GM20000 (cell line): ENCODE measurements around the gene TMUB1.
A peak's percentile ranks its signal among the peaks of the same experiment; 100 is the strongest.

Source experiments
- DNase-seq: peaks from one replicate; pipeline ENCODE4 v3.0.0; 2012; ENCODE audit warnings: low spot score
- CTCF ChIP-seq: IDR thresholded peaks from 2 replicates; pipeline ENCODE4 v1.5.1; 2012; ENCODE audit warnings: mild to moderate bottlenecking, control low read depth; ENCODE audit errors: extremely low read depth, missing control alignments

TMUB1 gene

GRCh38 chr7:151083071-151083823 is at the start of gene TMUB1:
TMUB1 (minus strand) TSS chr7:151083493; CDS start chr7:151082563, 930 bp downstream.
- no peak for TF ChIP-seq CTCF
- peak; percentile 92 for DNase-seq

- DNase-seq = peak; percentile 32
- no peak for TF ChIP-seq CTCF
These were observed 49.3 kb upstream of the TMUB1 start for GRCh38 chr7:151132461-151133205.

- DNase-seq = peak; percentile 21
- TF ChIP-seq CTCF = no peak
These were observed 48.5 kb upstream of the TMUB1 start for GRCh38 chr7:151131592-151132293.

- TF ChIP-seq CTCF = no peak
- no peak for DNase-seq
These were observed 47.9 kb upstream of the TMUB1 start for GRCh38 chr7:151131224-151131591.

GRCh38 chr7:151130741-151131157 is 47.5 kb upstream of the TMUB1 start:
- no peak for DNase-seq
- TF ChIP-seq CTCF = no peak

GRCh38 chr7:151129960-151130591 is 46.8 kb upstream of the TMUB1 start:
- DNase-seq = no peak
- no peak for TF ChIP-seq CTCF
